ENCODE measurements around the gene ANKHD1.

DNA sequence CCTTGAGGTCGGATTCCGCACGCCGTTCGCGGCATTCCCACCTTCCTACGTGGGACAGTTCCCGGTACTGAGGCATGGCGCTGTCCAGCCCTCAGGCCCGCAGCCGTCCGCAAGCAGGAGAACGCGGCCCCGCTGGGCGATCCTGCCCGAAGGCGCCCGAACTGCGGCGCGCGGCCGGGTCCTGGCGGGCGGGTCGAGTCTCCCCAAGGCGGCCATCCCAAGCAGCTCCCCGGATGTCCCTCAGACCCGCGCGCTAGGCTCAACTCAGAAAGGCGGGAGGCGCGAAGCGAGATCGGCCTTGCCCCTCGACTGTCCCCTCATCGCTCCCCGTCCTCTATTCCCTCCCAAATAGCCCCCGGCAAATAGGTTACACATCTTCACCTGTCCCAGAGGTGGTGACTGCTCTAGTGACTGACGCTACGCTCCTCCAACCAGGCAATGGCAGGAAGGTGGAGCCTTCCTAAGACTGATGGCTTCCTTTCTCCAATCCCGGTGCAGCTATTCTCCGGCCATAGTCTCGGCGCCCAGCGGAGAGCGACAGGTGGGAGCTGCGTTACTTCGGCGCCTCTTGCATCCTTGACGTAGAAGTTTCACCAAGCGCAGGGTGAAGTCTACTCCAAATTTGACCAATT is 787 bp upstream of the ANKHD1 start:
- no peak for TF ChIP-seq EP300 (IDR thresholded peaks at IDR 0.05; ENCODE audit: low read depth)
- peak; percentile 41 to 75 (median 54) for TF ChIP-seq POLR2AphosphoS5 (IDR thresholded peaks at IDR 0.05)
- TF ChIP-seq, protein P1, sequence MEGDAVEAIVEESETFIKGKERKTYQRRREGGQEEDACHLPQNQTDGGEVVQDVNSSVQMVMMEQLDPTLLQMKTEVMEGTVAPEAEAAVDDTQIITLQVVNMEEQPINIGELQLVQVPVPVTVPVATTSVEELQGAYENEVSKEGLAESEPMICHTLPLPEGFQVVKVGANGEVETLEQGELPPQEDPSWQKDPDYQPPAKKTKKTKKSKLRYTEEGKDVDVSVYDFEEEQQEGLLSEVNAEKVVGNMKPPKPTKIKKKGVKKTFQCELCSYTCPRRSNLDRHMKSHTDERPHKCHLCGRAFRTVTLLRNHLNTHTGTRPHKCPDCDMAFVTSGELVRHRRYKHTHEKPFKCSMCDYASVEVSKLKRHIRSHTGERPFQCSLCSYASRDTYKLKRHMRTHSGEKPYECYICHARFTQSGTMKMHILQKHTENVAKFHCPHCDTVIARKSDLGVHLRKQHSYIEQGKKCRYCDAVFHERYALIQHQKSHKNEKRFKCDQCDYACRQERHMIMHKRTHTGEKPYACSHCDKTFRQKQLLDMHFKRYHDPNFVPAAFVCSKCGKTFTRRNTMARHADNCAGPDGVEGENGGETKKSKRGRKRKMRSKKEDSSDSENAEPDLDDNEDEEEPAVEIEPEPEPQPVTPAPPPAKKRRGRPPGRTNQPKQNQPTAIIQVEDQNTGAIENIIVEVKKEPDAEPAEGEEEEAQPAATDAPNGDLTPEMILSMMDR (IDR thresholded peaks at IDR 0.05), result no peak

Measured in transverse colon (tissue), 4 donors.